Calu3 (cell line): ENCODE results near the gene C16orf96. TPM values are rescaled to one million over a fixed set of nuclear protein-coding genes. Genes with fewer than 3 reads are reported as not detected.

Experiments
- BruUV-seq: library from RNA; stranded (reverse); fragments of 400-500 nt; replicated peaks from 2 replicates; lab custom pipeline; 2021; lab: Mats Ljungman, UMichigan
- CTCF ChIA-PET: fragments of 300-600 bp; sonication (Branson Sonifier 250); formaldehyde crosslinking; loops from one replicate; lab custom pipeline; 2022; ENCODE audit warnings: antibody characterized with exemption; lab: Charles Lee
- DNase-seq: peaks from one replicate; pipeline ENCODE4 v3.0.0; 2022
- H3K27ac Mint-ChIP-seq: one replicate; pipeline ENCODE4 v1.8.0; 2022; ENCODE audit warnings: mixed read lengths; ENCODE audit not compliant: unreplicated experiment
- H3K27me3 Mint-ChIP-seq: one replicate; pipeline ENCODE4 v1.8.0; 2022; ENCODE audit warnings: mixed read lengths; ENCODE audit not compliant: unreplicated experiment
- H3K36me3 Mint-ChIP-seq: one replicate; pipeline ENCODE4 v1.8.0; 2022; ENCODE audit warnings: mild to moderate bottlenecking, moderate library complexity, mixed read lengths; ENCODE audit not compliant: insufficient read depth, unreplicated experiment
- H3K4me1 Mint-ChIP-seq: one replicate; pipeline ENCODE4 v1.8.0; 2022; ENCODE audit warnings: mild to moderate bottlenecking, low read depth, mixed read lengths; ENCODE audit not compliant: unreplicated experiment
- H3K4me3 Mint-ChIP-seq: one replicate; pipeline ENCODE4 v1.8.0; 2022; ENCODE audit warnings: mild to moderate bottlenecking, low read depth, moderate library complexity, mixed read lengths; ENCODE audit not compliant: unreplicated experiment
- H3K9me3 Mint-ChIP-seq: one replicate; pipeline ENCODE4 v1.8.0; 2022; ENCODE audit warnings: low read depth, mixed read lengths; ENCODE audit not compliant: unreplicated experiment
- intact Hi-C: fragments of 100-400 bp; cut with micrococcal nuclease; formaldehyde crosslinking; loops from one replicate; pipeline ENCODE4 v1.10.0; 2022; ENCODE audit not compliant: unreplicated experiment
- total RNA-seq: library from RNA; stranded (reverse); gene quantifications from 2 replicates; pipeline ENCODE4 v1.2.3, GENCODE V29; 2022
- TF ChIP-seq, protein P1 (sequence below): fragments of 200-600 bp; IDR thresholded peaks from one replicate; pipeline ENCODE4 v1.8.0; 2022; ENCODE audit warnings: antibody characterized with exemption; ENCODE audit not compliant: unreplicated experiment

The C16orf96 gene
- total RNA-seq, 1 experiment from 2014 or later, result not detected

DNA sequence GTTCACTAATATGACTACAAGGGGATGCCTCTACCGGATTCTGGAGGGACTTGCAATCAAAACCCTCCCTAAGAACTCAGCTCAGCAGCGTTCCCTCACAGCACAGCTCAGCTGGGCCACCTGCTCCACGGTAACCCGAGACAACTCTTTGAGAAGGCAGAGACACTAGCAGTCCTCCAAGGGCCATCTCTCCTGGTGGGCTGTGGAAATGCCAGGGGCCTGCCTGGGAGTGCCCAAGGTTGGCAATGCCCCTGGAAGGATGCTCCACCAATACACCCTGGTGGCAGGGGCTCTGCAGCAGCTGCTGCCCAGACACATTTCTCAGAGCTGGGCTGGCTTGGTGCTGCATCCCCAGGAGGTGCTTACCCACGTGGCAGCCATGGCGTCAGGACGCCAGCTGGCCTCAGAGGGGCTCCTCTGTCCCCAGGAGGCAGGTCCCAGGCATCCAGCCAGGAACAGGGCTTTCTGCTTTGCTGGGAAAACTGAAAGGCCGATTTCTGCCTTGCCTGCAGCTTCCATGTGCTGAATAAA, 34.0 kb upstream of the C16orf96 start:
- TF ChIP-seq, protein P1, sequence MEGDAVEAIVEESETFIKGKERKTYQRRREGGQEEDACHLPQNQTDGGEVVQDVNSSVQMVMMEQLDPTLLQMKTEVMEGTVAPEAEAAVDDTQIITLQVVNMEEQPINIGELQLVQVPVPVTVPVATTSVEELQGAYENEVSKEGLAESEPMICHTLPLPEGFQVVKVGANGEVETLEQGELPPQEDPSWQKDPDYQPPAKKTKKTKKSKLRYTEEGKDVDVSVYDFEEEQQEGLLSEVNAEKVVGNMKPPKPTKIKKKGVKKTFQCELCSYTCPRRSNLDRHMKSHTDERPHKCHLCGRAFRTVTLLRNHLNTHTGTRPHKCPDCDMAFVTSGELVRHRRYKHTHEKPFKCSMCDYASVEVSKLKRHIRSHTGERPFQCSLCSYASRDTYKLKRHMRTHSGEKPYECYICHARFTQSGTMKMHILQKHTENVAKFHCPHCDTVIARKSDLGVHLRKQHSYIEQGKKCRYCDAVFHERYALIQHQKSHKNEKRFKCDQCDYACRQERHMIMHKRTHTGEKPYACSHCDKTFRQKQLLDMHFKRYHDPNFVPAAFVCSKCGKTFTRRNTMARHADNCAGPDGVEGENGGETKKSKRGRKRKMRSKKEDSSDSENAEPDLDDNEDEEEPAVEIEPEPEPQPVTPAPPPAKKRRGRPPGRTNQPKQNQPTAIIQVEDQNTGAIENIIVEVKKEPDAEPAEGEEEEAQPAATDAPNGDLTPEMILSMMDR, result no peak
- no peak for DNase-seq
- Mint-ChIP-seq H3K4me3 (no peak overlapping the region), H3K36me3 (no peaks in the 10 kb centered on the region), H3K9me3 (no peaks in the 10 kb centered on the region), H3K4me1 (peaks cover 20% of the 10 kb centered on the region), H3K27me3 (no peaks in the 10 kb centered on the region), H3K27ac (no peak overlapping the region)
- BruUV-seq, result no TSS peak
- CTCF ChIA-PET, result no interaction called here
- intact Hi-C loops, result no loop called here

DNA sequence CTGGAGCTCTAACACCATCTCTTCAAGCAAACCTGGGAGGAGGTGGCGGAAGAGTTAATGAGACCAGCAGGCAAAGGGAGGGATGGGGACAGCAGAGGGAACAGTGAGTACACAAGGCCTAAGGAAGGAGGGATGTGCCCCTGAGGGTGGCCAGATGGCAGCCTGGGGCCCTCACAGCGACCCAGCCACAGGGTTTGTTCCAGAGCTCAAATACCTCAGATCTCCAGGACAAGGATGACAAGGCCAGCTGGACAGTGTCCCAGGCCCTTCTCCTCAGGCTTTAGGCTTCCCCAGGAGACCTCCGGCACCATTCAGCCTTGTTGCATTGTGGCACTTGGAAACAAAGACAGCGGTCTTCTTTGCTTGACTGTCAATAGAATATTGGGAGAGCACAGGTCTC, 32.5 kb upstream of the C16orf96 start:
- TF ChIP-seq, protein P1, result no peak
- no peaks in the 10 kb centered on the region for H3K9me3 Mint-ChIP-seq
- no peaks in the 10 kb centered on the region for H3K36me3 Mint-ChIP-seq
- peaks cover 20% of the 10 kb centered on the region for H3K4me1 Mint-ChIP-seq
- no peak for DNase-seq
- H3K4me3 Mint-ChIP-seq, result no peak overlapping the region
- intact Hi-C loops, result no loop called here
- no peak overlapping the region for H3K27ac Mint-ChIP-seq
- BruUV-seq, result no TSS peak
- H3K27me3 Mint-ChIP-seq, result no peaks in the 10 kb centered on the region
- CTCF ChIA-PET, result no interaction called here

DNA sequence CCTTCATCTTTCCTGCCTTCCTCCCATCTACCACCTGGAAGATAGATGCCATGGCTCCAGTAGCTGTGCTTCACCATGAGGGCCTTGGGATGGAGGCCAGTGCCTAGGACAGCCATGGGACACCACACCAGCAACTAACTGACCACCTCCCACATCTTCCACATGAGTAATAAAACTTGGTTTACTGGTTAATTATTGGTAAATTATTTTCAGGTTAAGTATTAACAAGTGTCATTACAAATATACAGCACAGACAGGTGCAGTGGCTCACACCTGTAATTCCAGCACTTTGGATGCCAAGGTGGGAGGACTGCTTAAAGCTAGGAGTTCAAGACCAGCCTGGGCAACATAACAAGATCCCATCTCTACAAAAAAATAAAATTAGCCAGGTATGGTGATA, 31.6 kb upstream of the C16orf96 start:
- CTCF ChIA-PET, result no interaction called here

DNA sequence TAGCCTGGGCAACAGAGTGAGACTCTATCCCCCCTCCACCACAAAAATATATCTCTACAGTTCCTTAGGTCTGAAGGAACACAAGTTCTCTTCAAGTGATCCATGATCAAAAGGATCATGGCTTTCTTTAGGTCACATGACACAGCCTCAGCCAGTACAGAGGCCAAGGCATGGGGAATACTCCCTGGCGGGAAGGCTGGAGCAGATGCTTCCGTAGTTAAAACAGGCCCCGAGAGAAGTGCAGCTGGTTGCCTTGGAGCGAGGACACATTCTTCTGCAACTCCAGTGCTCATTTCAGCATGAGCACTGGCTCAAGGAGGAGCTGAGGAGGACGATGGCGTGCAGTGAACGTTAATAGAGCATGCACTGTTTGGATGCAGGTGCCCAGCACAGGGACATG, 31.1 kb upstream of the C16orf96 start:
- intact Hi-C loops, result no loop called here
- BruUV-seq, result no TSS peak
- no peaks in the 10 kb centered on the region for H3K27me3 Mint-ChIP-seq
- H3K4me1 Mint-ChIP-seq, result peaks cover 20% of the 10 kb centered on the region
- H3K36me3 Mint-ChIP-seq, result no peaks in the 10 kb centered on the region
- no peak for DNase-seq
- no peak overlapping the region for H3K27ac Mint-ChIP-seq
- TF ChIP-seq, protein P1, result no peak
- H3K4me3 Mint-ChIP-seq, result no peak overlapping the region
- H3K9me3 Mint-ChIP-seq, result no peaks in the 10 kb centered on the region
- CTCF ChIA-PET, result no interaction called here

More for the DNA sequence above, 31.6 kb upstream of the C16orf96 start:
- BruUV-seq, result no TSS peak
- peaks cover 20% of the 10 kb centered on the region for H3K4me1 Mint-ChIP-seq
- H3K36me3 Mint-ChIP-seq, result no peaks in the 10 kb centered on the region
- DNase-seq, result no peak
- no peaks in the 10 kb centered on the region for H3K27me3 Mint-ChIP-seq
- intact Hi-C loops, result no loop called here
- H3K9me3 Mint-ChIP-seq, result no peaks in the 10 kb centered on the region
- TF ChIP-seq, protein P1, result no peak
- no peak overlapping the region for H3K27ac Mint-ChIP-seq
- no peak overlapping the region for H3K4me3 Mint-ChIP-seq
